NCI-H2171 (cell line): Measurements from ENCODE around the gene NUDT21.
"Not testable (repeated sequence)": the region's sequence is repeated elsewhere in the genome, so short reads cannot be mapped to it uniquely, and the experiment has no call there.

Experiments used
- DNase-seq: peaks from one replicate; lab custom pipeline; 2025; lab: John Stamatoyannopoulos, UW

Gene NUDT21

DNA sequence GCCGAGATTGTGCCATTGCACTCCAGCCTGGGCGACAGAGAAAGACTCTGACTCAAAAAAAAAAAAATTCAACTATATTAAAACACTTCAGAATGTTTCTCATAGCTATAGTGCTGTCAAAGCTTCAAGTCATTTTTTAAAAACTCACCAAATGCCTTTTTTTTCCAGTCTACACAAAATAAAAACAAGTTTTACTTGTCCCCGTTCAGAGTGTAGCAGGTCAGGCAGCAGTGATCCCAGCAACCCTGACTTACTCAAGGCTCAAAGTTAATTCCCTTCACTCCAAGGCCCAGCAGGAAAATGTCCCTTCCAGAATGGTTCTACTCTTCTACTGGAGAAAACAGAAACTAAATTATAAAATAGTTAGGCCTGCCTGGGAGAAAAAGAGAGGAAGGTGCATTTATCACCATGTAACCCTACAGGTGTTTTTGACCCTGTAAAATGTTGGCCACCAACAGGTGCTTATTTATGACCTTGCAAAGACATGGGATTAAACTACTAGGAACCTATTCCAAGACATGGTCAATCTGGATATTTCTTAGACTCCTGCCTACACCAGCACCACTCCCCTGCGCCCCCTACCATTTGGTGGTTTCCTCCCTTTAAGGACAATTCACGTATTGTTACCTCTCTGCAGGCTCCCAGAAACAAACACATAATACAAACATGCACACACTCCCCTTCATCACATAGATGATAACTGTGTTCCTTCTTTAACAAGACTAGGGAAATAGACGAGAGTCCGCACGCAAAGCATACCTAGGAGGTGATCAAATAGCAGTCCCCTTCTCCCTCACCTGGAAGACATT lies 31.2 kb downstream of the NUDT21 start:
- no peak for DNase-seq

DNA sequence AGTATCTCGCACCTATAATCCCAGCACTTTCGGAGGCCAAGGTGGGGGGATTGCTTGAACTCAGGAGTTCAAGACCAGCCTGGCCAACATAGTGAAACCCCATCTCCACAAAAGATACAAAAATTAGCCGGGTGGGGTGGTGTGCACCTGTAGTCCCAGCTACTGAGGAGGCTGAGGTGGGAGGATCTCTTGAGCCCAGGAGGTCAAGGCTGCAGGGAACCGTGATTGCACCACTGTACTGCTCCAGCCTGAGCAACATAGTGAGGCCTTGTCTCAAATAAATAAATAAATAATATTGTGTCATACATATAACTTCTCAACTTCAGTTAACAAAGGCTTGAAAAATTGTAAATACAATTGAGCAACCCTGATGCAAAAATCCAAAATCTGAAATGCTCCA lies 34.0 kb downstream of the NUDT21 start:
- DNase-seq, result no peak

DNA sequence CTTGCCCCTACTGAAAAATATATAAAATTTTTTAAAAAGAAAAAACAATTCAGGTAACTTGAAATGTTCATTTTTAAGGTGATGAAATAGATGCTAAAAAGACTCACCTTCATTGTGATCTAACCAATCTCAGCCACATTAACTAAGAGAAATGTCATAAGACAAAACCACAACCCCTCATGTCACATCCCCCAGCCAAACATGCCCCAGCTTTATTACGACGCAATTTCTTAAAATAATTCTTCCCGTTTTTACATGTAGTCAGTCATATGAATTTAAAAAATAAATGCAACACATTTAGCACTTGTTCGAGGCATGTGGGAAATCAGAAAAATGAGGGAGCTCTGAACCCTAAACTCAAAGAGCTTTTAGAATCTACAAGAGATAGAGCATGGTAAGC lies 35.3 kb downstream of the NUDT21 start:
- no peak for DNase-seq

DNA sequence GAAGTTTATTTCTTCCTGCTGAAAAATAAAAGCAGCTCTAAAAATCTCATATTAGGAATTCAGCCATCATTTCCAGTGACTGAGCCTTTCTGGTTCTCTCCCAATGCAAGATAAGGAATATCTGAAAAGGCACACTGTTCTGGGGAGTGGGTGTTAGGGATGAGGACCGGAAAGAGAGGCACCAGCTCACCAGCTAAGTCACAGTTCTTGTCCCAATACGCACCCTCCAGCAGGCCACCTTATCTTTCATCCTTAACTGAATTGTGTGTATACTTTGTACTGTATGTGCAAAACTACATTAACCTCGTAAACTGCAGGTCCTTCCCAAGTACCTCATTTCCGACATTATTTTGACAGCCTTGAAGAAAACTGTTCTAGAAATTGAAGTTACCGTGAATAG lies 36.8 kb downstream of the NUDT21 start:
- DNase-seq, result no peak

DNA sequence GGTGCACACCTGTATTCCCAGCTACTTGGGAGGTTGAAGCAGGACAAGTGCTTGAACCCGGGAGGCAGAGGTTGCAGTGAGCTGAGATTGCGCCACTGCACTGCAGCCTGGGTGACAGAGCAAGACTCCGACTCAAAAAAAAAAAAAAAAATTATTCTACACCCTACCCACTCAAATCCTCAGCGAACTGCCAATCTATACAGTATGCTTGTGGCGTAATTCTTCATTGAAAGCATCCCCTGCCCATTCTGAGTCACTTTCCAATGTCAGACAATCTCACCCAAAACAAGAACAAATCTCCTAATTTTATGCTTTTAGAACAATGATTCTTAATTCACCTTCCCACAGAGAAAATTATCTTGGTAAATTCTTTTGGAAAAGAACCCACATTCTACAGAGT lies 37.8 kb downstream of the NUDT21 start:
- no peak for DNase-seq

DNA sequence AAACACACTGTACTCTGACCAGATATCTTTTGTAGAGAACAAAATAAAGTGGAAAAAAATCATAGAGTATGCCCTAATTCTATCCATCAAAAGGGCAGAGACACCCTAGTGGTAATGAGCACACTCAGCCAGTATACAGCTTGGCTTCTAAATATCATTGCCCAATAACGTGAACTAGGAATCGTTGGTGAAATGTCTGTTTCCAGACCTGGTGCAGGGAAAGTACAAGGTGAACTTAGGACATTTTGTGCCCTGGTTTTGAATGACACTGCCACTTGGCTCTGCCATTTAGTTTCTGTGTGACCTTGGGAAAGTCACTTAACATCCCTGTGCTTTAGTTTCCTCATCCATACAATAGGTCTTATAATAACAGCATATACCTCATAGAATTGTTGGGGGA lies 39.5 kb downstream of the NUDT21 start:
- no peak for DNase-seq

DNA sequence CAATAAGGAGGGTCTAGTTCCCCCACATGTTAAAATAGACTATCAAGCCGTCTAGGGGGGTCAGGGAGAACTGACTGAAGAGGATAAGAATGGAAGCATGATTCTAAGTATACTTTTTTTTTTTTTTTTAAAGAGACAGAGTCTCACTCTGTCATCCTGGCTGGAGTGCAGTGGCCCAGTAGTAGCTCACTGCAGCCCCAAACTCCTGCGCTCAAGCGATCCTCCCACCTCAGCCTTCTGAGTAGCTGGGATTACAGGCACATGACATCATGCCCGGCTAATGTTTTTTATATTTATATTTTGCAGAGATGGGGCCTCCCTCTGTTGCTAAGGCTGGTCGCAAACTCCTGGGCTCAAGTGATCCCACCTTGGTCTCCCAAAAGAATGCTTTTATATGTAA lies 40.0 kb downstream of the NUDT21 start:
- no peak for DNase-seq

DNA sequence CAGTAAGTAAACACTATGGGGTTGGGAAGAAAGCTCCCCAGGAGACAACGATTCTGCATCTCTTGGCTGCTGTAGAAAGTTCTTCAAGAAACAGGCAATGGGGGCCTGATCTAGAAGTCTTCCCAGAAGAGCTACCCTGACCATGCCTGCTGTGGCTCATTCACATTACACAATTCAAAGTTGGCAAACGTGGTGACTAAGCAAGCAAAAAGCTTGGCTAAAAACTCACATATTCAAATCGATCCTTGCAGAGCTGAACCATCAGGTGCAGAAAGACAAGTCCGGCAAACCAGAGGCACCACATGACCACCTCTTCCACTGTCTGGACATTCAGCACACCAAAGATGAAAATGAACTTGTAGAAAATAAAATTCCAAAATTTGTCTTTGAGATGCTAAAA lies 41.9 kb downstream of the NUDT21 start:
- DNase-seq, result no peak

DNA sequence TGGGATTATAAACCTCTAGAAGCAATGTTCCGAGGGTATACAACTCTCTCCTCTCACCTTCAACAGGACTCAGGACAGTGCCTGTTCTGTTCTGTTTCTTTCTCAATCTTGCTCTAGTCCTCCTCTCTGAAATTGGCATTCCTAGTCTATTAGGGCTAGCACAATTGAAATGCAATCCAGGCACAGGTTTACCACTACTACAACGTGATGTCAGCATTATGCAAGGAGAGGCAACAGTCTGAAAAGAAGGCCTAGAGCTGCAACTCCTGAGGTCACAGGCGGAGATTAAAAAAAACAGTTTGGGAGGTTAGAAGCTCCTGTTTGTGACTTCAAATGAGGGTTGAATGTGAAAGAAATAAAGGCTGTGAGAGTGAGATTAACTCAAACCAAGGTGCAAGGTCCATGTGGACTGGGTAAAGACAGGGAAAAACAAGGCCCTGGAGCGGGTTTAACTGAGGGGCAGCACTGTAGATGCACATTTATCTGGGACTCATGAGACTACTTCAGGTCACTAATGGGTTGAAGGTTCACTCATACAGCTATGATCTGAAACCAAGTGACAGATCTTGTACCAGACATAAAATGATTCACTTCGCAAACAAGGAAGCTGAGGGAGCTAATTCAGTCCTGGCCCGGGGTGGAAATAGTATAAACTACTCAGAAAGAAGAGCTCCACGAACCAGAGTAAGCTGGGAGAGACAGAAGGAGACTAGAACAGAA lies 42.6 kb downstream of the NUDT21 start:
- no peak for DNase-seq

DNA sequence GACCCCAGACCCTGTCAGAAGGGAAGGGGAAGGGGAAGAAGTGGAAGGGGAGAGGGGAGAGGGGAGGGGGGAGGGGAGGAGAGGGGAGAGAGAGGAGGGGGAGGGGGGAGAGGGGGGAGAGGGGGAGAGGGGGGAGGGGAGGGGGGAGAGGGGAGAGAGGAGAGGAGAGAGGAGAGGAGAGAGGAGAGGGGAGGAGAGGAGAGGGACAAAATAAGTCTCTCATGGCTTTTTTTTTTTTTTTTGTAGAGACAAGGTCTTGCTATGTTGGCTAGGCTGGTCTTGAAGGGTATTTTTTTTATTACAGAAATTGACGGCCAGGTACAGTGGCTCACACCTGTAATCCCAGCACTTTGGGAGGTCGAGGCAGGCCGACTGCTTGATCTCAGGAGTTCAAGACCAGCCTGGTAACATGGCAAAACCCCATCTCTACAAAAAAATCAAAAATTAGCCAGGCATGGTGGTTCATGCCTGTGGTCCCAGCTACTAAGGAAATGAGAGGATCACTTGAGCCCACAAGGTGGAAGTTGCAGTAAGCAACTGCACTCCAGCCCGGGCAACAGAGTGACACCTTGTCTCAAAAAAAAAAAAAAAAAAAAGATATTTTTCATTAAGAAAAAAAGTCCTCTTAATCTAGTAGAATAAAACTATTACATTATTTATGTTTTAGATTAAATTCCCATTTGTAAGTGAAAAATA lies 45.0 kb downstream of the NUDT21 start:
- DNase-seq, result no peak

DNA sequence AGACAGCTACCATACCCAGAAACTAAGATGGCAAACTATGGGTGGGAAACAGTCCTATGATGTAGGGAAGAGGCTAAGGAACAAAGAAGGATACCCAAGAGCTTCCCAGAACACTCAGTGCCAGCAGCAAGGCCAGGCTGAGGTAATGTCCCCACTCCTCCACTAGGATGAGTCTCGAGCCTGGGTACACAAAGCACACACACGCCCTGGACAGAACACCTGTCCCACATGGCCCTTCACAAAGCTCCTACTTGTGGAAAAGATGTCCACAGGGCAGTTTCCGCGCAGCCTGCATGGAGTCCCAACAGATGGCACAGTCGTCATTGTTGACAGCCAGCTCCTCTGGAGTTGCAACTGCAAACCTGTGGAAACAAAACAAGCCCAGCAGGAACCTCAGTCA lies 49.6 kb downstream of the NUDT21 start:
- DNase-seq, result peak; percentile 84

DNA sequence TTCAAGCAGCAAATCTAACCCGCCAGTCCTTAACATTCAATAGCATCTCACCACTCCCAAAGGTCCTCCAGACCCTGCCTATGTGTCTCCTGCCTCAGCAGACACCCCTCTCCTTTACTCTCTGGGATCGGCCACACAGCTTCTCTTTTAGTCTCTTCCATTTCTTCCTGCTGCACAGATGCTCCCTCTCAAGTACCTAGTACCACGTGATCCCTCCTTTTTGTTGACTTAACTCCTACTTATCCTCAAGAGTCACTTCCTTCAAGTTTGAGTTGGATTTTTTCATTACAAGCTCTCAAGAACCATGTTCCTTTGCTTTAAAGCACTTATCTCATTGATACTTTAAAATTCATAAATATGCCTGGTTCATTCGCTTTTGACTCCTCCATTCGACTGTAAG lies 50.7 kb downstream of the NUDT21 start:
- peak; percentile 53 for DNase-seq

DNA sequence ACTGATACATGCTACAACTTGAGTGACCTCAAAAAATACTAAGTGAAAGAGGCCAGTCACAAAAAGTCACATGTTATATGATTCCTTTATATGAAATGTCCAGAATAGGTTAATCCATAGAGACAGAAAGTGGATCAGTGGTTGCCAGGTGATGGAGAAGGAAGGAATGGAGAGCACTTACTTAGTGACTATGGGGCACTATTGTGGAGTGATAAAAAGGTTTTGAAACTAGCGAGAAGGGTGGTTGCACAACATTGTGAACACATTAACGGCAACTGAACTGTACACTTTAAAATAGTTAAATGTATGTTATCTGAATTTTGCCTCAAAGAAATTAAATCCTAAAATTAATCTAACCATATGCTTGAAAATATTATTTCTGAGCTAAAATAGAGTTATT lies 51.6 kb downstream of the NUDT21 start:
- DNase-seq, result no peak

DNA sequence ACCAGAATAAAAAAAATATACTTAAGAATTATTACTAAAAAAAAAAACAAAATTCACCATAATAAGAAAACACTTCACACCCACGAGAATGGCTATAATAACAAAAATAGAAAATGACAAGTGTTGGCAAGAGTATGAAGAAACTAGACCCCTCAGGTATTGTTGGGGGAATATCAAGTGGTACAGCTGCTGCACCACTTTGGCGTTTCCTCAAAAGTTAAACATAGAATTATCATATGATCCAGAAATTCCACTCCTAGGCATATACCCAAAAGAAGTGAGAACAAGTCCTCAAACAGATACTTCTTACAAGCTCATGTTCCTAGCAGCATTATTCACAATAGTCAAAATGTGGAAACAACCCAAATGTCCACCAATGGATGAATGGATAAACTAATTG lies 52.1 kb downstream of the NUDT21 start:
- no peak for DNase-seq

DNA sequence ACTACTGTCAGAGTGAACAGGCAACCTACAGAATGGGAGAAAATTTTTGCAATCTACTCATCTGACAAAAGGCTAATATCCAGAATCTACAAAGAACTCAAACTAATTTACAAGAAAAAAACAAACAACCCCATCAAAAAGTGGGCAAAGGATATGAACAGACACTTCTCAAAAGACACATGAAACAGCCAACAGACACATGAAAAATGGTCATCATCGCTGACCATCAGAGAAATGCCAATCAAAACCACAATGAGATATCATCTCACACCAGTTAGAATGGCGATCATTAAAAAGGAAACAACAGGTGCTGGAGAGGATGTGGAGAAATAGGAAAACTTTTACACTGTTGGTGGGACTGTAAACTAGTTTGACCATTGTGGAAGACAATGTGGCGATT lies 54.4 kb downstream of the NUDT21 start:
- DNase-seq, result not testable (repeated sequence)

DNA sequence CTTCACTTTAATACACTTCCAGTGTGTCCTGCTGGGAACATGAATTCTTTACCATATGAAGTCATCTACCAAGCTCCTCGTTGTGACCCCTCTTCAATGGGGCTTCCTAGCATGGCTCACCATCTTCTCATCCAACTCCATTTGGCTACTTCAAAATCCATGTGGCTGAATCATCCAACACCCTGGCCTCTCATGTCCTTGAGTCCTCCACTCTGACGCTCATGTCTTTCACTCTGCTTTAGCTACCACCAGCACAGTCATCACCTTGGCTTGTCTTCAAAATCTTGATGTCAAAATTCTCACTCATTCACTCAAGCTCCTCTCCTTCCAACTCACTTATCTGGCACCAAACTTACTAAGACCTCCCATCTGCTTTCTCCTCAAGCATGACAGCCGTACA lies 61.6 kb downstream of the NUDT21 start:
- no peak for DNase-seq

DNA sequence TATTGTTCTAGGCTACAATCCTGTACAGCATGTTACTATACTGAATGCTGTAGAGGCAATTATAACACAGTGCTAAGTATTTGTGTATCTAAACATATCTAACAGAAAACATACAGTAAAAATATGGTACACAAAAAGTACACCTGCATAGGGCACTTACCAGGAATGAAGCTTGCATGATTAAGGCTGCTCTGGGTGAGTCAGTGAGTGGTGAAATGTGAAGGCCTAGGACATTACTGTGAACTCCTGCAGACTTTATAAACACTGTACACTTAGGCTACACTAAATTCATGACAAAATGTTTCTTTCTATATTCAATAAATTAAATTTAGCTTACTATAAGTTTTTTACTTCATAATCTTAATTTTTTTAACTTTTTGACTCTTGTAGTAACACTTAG lies 62.9 kb downstream of the NUDT21 start:
- no peak for DNase-seq

DNA sequence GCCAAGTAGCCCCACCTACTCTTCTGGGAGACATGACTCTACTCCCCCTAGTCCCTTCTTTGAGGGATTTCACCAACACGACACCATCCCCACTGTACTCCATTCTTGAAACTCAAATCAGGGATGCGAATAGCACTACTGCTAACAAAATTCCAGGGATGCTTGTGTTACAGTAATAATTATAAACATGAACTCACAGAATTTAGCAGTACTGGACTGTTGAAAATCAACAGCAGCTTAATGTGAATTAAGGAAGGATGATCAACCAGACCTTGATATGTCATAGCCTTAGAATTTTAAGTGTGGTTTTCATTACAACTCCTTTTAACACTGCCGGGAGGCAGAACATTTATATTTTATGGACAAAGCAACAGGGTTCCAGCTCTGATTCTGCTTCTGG lies 63.7 kb downstream of the NUDT21 start:
- DNase-seq, result no peak

DNA sequence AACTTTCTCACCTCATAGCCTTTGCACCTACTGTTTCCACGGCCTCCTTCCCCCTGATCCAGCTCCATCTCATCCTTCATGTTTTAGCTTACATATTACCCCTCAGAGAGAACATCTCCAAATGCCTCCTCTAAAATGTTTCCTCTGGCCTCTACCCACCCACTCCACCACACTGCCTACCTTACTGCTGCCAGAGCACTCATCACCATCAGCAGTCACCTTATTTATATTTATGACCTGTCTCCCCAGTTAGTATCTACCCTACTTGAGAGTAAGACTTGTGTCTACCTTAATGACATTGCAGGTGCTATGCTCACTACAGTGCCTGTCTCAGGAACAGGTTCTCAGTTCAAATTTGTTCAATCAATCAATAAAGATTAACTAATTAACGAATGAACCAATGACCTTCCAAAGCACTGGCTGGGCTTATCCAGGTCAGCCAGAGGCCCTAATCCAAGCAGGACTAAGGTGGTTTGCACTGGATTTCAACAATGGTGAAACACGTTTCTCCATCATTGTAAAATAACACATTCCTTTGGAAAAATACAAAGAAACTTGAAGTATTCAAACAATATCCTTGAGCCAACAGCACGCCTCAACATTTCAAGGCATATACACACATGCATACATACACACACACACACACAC lies 66.9 kb downstream of the NUDT21 start:
- no peak for DNase-seq

DNA sequence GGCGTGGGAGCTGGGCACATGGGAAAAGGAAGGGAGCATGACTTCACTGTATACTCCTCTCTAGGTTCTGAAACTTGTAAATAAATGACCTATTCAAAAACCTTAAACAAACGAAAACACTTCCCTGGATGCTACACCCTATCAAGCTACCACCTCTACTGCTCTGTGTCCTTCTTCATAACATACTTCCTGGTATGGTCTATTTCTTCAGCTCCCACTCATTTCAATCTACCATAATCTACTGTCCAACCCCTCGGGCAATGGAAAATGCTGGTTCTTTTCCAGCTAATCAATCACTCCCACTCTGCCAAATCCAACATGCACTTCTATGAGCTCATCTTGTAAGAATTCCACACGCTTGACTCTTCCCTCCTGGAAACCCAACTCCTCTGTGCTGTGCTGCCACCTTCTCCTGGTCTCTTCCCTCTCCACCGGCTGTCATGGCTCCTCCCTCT lies 68.2 kb downstream of the NUDT21 start:
- no peak for DNase-seq

DNA sequence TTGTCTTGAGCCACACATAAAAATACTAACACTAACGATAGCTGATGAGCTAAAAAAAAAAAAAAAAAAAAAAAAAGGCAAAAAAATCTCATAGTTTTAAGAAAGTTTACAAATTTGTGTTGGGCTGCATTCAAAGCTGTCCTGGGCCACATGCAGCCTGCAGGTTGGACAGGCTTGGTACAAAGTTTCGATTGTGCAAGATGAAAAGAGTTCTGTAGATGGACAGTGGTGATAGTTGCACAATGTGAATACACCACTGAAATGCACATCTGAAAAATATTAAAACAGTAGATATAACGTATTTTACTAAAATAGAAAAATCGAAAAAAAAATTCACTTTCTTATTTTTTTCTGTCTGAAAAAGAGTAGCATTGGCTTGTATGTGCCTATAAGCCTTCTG lies 68.7 kb downstream of the NUDT21 start:
- no peak for DNase-seq

DNA sequence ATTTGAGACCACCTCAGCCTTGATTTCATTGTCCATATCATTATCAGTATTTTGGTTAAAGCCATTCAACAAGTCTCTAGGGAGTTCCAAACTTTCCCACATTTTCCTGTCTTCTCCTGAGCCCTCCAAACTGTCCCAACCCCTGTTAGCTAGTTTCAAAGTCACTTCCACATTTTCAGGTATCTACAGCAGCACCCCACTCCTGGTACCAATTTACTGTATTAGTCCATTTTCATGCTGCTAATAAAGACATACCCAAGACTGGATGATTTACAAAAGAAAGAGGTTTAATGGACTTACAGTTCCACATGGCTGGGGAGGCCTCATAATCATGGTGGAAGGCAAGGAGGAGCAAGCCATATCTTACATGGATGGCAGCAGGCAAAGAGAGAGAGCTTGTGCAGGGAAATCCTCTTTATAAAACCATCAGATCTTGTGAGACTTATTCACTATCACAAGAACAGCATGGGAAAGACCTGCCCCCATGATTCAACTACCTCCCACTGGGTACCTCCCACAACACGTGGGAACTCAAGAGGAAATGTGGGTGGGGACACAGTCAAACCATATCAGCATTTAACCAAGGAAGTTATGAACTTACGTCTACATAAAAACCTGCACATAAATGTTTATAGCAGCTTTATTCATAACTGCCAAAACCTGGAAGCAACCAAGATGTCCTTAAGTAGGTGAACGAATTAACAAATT lies 70.2 kb downstream of the NUDT21 start:
- DNase-seq, result not testable (repeated sequence)
